GM10248 (cell line): ENCODE measurements around the gene FNDC3B.

Experiments
- CTCF ChIA-PET: fragments of 300-600 bp; sonication (Branson Sonifier 250); formaldehyde crosslinking; extraction: SDS; loops from one replicate; lab custom pipeline; 2021; ENCODE audit warnings: antibody characterized with exemption; lab: Yijun Ruan, JAX
- POLR2A ChIA-PET: fragments of 350-650 bp; sonication (Branson Sonifier 250); formaldehyde crosslinking; extraction: SDS; loops from one replicate; lab custom pipeline; 2020; ENCODE audit warnings: antibody characterized with exemption; lab: Yijun Ruan, JAX
- DNase-seq: peaks from one replicate; pipeline ENCODE4 v3.0.0; 2012; ENCODE audit errors: extremely low spot score
- CTCF ChIP-seq: IDR thresholded peaks from 2 replicates; pipeline ENCODE4 v1.5.1; 2012; ENCODE audit warnings: mild to moderate bottlenecking, low read depth; ENCODE audit errors: extremely low read depth, missing control alignments, control extremely low read depth

Gene FNDC3B

GRCh38 chr3:172369590-172370259 is 330.3 kb downstream of the FNDC3B start:
- no peak for TF ChIP-seq CTCF
- CTCF ChIA-PET = interaction anchor here (0.9 kb wide), 1 partner anchor 281 kb away, joined by 3 read pairs; no protein-coding TSS in a partner anchor
- DNase-seq = no peak
- POLR2A ChIA-PET = no interaction called here

- ChIA-PET POLR2A (no interaction called here), CTCF (interaction anchor here (0.9 kb wide), 2 partner anchors 28 to 280 kb away, joined by 3 read pairs; no protein-coding TSS in a partner anchor)
- no peak for TF ChIP-seq CTCF
- no peak for DNase-seq
Measured at GRCh38 chr3:172370419-172370818, 331.0 kb downstream of the FNDC3B start.

- CTCF ChIA-PET = interaction anchor here (0.9 to 1.8 kb wide), 3 partner anchors 9 to 31 kb away, joined by 3 to 7 read pairs (median 6); no protein-coding TSS in a partner anchor
- POLR2A ChIA-PET = no interaction called here
- DNase-seq = no peak
- no peak for TF ChIP-seq CTCF
Measured at GRCh38 chr3:172371544-172371943, 332.2 kb downstream of the FNDC3B start.

GRCh38 chr3:172372895-172373294 is 333.5 kb downstream of the FNDC3B start:
- no peak for TF ChIP-seq CTCF
- CTCF ChIA-PET = interaction anchor here (1.8 kb wide), 2 partner anchors 10 to 32 kb away, joined by 6 to 7 read pairs; no protein-coding TSS in a partner anchor

GRCh38 chr3:172373912-172374311 is 334.5 kb downstream of the FNDC3B start:
- POLR2A ChIA-PET = no interaction called here
- no peak for TF ChIP-seq CTCF
- CTCF ChIA-PET = no interaction called here
- DNase-seq = no peak

More at GRCh38 chr3:172372895-172373294, 333.5 kb downstream of the FNDC3B start:
- POLR2A ChIA-PET = no interaction called here
- DNase-seq = no peak

- no peak for DNase-seq
- POLR2A ChIA-PET = no interaction called here
- CTCF ChIA-PET = interaction anchor here (0.9 to 2.3 kb wide), 5 partner anchors 18 to 298 kb away, joined by 3 to 9 read pairs (median 3); no protein-coding TSS in a partner anchor
- TF ChIP-seq CTCF = no peak
Measured at GRCh38 chr3:172375206-172375850, 335.9 kb downstream of the FNDC3B start.
